SK-N-MC (cell line): ENCODE results near the gene GPR39.

Experiments used
- DNase-seq: peaks from one replicate; pipeline ENCODE4 v3.0.0-alpha.2; 2011; ENCODE audit warnings: low read depth, low spot score
- H3K27ac ChIP-seq: fragments of 200-600 bp; sonication (generic); 2 replicates; pipeline ENCODE4 v1.5.1; 2016; ENCODE audit warnings: mixed run types
- H3K36me3 ChIP-seq: fragments of 200-600 bp; sonication (generic); 2 replicates; pipeline ENCODE4 v1.6.1; 2017; ENCODE audit warnings: antibody characterized with exemption, low read length, mixed read lengths; ENCODE audit not compliant: insufficient read depth
- H3K4me3 ChIP-seq: fragments of 200-600 bp; sonication (generic); 2 replicates; pipeline ENCODE4 v1.5.1; 2016
- H3K9ac ChIP-seq: fragments of 200-600 bp; sonication (generic); 2 replicates; pipeline ENCODE4 v1.8.0; 2017; ENCODE audit warnings: mixed run types, mixed read lengths; ENCODE audit not compliant: insufficient read length
- H3K9me3 ChIP-seq: fragments of 200-600 bp; sonication (generic); 2 replicates; pipeline ENCODE4 v1.6.1; 2017; ENCODE audit warnings: low read depth, mild to moderate bottlenecking, antibody characterized with exemption, low read length, moderate library complexity, mixed read lengths
- EZH2 ChIP-seq: fragments of 200-600 bp; sonication (generic); IDR thresholded peaks from one replicate; pipeline ENCODE4 v1.6.1; 2017; ENCODE audit warnings: antibody characterized with exemption
- FOXP2 ChIP-seq: optimal IDR thresholded peaks from 2 replicates; pipeline ENCODE3; 2011; ENCODE audit warnings: mild to moderate bottlenecking, moderate library complexity; ENCODE audit not compliant: insufficient read depth; ENCODE audit errors: extremely low read length, control extremely low read depth
- POLR2AphosphoS5 ChIP-seq: IDR thresholded peaks from 2 replicates; pipeline ENCODE4 v1.6.1; 2012; ENCODE audit warnings: mild to moderate bottlenecking, low read depth, low read length, borderline replicate concordance

The GPR39 gene

GRCh38 chr2:132667706-132668105 lies 251.1 kb downstream of the GPR39 start:
- no peak for DNase-seq
- H3K36me3 ChIP-seq: peaks cover 53% of the 10 kb centered on the region
- H3K4me3 ChIP-seq: peak overlapping the region; percentile 88
- H3K9ac ChIP-seq: peak overlapping the region; percentile 13
- H3K9me3 ChIP-seq: no peaks in the 10 kb centered on the region
- no peak overlapping the region for H3K27ac ChIP-seq
- TF ChIP-seq FOXP2: no peak
- no peak for TF ChIP-seq POLR2AphosphoS5
- no peak for TF ChIP-seq EZH2

GRCh38 chr2:132668189-132668823 lies 251.7 kb downstream of the GPR39 start:
- no peak for DNase-seq
- Histone ChIP-seq H3K4me3 (peak overlapping the region; percentile 88), H3K36me3 (peaks cover 47% of the 10 kb centered on the region)

GRCh38 chr2:132668987-132669907 lies 252.6 kb downstream of the GPR39 start:
- no peaks in the 10 kb centered on the region for H3K9me3 ChIP-seq
- TF ChIP-seq POLR2AphosphoS5: no peak; the same call in 1 of the 2 replicates
- TF ChIP-seq FOXP2: no peak
- TF ChIP-seq EZH2: no peak
- peaks cover 38% of the 10 kb centered on the region for H3K36me3 ChIP-seq
- peak overlapping the region; percentile 74 for H3K9ac ChIP-seq
- no peak overlapping the region for H3K27ac ChIP-seq
- H3K4me3 ChIP-seq: peak overlapping the region; percentile 88
- DNase-seq: no peak

More at GRCh38 chr2:132668189-132668823, 251.7 kb downstream of the GPR39 start:
- no peaks in the 10 kb centered on the region for H3K9me3 ChIP-seq
- peak overlapping the region; percentile 74 for H3K9ac ChIP-seq
- no peak overlapping the region for H3K27ac ChIP-seq
- peak; percentile 52; the same call in 1 of the 2 replicates for TF ChIP-seq POLR2AphosphoS5
- no peak for TF ChIP-seq FOXP2

- TF ChIP-seq EZH2 (no peak), POLR2AphosphoS5 (peak; percentile 66; the same call in 1 of the 2 replicates)
- no peaks in the 10 kb centered on the region for H3K9me3 ChIP-seq
- peaks cover 30% of the 10 kb centered on the region for H3K36me3 ChIP-seq
- H3K9ac ChIP-seq: peak within 1 kb of the TSS; percentile 74
- DNase-seq: no peak
- peak within 1 kb of the TSS; percentile 88 for H3K4me3 ChIP-seq
- no peak within 1 kb of the TSS for H3K27ac ChIP-seq
Measured at GRCh38 chr2:132669908-132670495, 253.4 kb downstream of the GPR39 start, which contains the start of gene LYPD1. Gene LYPD1 (minus strand): TSS chr2:132670205. CDS start chr2:132669932, 273 bp downstream.

- Histone ChIP-seq H3K36me3 (peaks cover 24% of the 10 kb centered on the region), H3K4me3 (peak overlapping the region; percentile 88), H3K9me3 (no peaks in the 10 kb centered on the region), H3K9ac (peak overlapping the region; percentile 74), H3K27ac (no peak overlapping the region)
- no peak for DNase-seq
- TF ChIP-seq POLR2AphosphoS5: no peak
- no peak for TF ChIP-seq EZH2
- TF ChIP-seq FOXP2: no peak
Measured at GRCh38 chr2:132670496-132671150, 254.0 kb downstream of the GPR39 start.

GRCh38 chr2:132671151-132671835 lies 254.7 kb downstream of the GPR39 start:
- Histone ChIP-seq H3K4me3 (no peak overlapping the region), H3K9ac (no peak overlapping the region), H3K9me3 (no peaks in the 10 kb centered on the region), H3K27ac (peak overlapping the region; percentile 19; the same call in 1 of the 2 replicates), H3K36me3 (peaks cover 17% of the 10 kb centered on the region)
- no peak for DNase-seq
- TF ChIP-seq EZH2 (no peak), FOXP2 (no peak), POLR2AphosphoS5 (no peak)

GRCh38 chr2:132676999-132677398 lies 260.4 kb downstream of the GPR39 start:
- H3K27ac ChIP-seq: peak overlapping the region; percentile 51; the same call in 1 of the 2 replicates
- no peak overlapping the region for H3K9ac ChIP-seq
- DNase-seq: no peak
- H3K36me3 ChIP-seq: no peaks in the 10 kb centered on the region
- no peak overlapping the region for H3K4me3 ChIP-seq
- TF ChIP-seq EZH2 (no peak), FOXP2 (no peak), POLR2AphosphoS5 (no peak)
- no peaks in the 10 kb centered on the region for H3K9me3 ChIP-seq
